Stimulated activated CD8-positive, alpha-beta memory T cell treated with anti-CD3 and anti-CD28 coated beads, Interleukin-7, amount 100 ng/mL, for 24 hours (primary cell): ENCODE measurements around the gene CYP26B1.

Experiments used
- DNase-seq: peaks from one replicate; pipeline ENCODE4 v3.0.0-alpha.2; 2020; ENCODE audit warnings: low read depth

CYP26B1 gene

GRCh38 chr2:72082021-72082601 is 65.6 kb downstream of the CYP26B1 start:
- DNase-seq: no peak

- DNase-seq: no peak
Measured at GRCh38 chr2:72081451-72081850, 66.2 kb downstream of the CYP26B1 start.

GRCh38 chr2:72080286-72081145 is 67.1 kb downstream of the CYP26B1 start:
- DNase-seq: no peak
